ENCODE results near the gene ZNF622.

The ZNF622 gene

DNA sequence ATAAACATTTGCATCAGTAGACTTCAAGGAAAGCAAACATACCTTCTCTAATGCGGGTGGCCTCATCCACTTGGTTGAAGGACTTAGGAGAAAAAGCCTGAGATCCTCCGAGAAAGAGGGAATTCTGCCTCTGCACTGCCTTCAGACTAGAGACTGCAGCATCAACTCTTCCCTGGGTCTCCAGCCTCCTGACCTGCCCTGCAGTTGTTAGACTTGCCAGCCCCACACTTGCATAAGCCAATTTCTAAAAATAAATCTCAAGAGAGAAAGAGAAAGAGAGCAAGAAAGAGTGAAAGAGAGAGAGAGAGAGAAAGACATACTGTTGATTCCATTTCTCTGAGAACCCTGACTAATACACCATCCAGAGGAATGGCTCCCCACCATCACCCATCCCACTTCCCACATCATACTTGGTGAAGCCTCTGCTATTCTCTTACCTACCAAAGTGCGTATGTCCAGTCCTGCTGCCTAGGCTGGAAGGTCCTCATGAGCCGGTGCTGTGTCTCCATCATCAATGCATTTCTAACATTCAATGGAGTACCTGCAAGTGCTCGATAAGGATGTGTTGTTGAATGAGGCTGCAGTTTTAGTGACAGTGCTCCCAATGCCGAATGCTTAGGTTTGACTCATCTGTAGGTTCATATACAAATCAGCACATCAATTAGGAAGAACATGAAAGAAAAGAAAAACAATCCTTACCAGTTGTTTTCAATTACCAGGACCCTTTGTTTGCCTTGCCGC is 35.1 kb downstream of the ZNF622 start:
- no peak for DNase-seq (ENCODE audit: low read depth in 2 of 2)

DNA sequence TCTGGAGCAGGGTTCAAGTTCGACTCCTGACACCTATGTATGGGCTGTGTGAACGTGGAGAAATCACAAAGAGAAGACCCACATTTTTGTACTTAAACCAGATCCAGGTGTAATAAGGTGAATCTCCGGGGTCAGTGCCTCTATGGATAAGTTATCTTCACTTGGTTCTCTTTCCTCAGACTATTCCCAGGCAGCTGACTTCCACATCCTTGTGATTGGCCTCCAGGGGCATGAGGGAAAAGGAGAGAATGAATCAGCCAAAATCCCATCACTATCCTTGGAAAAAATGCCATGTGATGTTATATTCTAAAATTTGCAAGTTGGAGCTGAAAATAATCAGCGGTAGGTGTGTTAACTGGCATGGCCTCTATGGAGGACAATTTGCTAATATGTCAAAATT is 37.2 kb downstream of the ZNF622 start:
- no peak for DNase-seq (ENCODE audit: low read depth in 2 of 2)

DNA sequence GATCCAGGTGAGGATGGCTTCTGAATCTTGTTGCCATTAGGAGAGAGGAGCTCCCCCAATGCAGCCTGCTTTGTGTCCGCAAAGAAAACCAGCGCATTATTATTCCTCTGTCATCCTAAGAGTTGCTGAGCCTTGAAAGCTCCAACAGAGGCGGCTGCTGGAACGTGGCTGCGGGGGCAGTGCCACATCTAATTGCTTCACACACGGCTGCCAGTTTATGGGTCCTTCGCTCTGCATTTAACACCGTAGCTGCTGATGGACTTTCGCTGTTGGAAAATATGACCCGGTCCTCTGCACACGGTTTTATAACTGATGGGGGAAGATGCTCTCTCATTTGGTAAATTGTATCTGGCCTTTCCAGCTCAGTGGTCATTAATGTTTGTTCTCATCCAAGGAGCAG is 38.0 kb downstream of the ZNF622 start:
- no peak for DNase-seq (ENCODE audit: low read depth in 2 of 2)

DNA sequence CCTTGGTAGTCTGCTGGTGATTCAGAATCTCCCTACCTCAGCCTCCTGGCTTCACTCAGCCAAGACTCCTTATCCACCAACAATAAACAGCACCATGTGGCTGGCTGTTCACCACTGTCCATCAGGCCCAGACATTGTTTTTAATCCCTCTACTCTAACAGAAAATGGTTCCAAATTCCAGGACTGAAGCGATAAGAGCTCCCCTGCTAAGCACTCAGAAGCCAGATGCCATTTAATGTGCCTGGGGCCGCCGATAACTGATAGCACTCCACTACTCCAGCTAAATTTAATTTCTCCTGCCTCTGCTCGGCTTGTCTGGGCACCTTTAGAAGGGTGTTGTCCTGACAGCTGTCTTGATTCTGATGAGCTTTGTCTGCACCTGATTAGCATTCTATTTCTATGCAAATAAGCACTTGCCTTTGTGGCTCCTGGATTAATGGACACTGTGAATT is 47.1 kb downstream of the ZNF622 start:
- DNase-seq (ENCODE audit: low read depth in 2 of 2), result no peak

DNA sequence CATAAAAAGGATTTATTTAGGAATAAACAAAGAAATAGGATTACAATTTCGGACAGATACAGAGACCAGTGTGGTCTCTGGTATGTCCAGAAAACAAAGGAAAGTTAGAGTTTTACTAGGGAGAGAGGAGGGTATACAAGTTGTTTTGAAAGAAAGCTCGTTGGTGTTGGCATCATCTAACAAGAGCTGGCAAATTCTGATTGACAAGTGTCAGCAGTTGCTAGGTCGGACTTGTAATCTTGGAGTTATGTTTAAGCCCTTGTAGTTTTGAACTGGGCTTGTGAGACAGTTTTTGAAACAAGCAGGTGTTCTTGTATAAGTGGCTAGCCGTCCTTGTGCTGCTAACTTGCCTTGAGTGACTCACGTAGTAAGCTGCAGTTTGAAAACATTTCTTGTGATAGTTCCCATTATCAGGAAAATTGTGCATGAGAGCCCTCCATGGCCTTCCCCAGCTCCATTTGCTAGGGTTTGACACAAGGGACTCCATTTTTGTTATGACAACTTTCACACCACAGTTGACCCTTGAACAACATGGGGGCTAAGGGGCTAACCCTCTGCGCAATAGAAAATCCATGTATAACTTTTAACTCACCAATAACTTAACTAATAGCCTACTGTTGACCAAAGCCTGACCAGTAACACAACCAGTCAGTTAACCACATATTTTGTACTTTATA is 48.1 kb downstream of the ZNF622 start:
- DNase-seq (ENCODE audit: low read depth in 2 of 2), result no peak

DNA sequence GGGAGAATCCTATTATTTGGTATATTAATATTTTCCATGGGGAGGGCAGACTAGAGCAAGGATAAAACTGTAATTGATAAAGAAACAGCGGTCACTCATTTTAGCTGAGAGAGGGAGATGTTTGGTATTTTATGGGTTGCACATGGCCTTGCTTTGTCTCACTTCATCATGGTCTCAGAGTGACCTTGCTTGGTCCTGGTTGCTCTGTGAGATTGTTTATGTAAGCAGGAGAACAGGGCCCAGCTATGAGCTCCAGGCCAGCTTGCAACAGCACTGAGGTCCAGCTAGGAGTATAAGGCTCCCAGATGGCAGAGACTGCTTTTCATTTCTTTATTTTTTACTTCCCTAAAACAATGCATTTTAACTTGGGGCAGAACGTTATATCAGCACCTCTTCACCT is 50.7 kb downstream of the ZNF622 start:
- DNase-seq (ENCODE audit: low read depth in 2 of 2), result no peak

DNA sequence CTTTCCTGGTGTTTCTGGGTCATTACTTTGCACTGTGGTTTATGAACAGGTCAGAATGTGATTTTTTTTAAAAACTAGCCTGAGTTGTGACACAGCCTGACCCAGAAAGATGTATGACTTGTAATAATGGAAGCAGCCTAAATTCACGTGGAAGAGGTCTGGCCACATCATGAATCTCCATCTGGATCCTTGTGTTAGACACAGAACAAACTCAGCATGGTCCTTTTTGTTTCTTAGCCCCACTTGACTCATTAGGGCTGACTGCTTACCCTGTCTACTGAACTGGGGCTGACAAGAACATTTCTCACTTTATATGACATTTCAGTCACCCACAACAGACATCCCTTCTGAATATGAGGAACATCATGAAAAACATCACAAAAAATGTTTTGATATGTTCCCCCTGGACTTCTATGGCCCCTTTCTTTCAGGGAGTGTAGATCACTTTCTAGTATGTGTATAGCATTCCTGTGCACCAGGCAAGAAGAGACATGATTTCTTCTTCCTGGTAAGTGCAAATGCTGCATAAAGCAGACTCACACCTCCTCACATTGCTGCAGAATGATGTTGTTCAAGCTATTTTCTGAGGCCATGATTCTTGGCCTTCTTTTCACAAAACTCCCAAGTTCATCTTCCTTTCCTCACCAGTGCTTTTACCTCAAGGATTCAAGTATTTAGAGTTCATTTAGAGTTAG is 52.3 kb downstream of the ZNF622 start:
- DNase-seq (ENCODE audit: low read depth in 2 of 2), result no peak

DNA sequence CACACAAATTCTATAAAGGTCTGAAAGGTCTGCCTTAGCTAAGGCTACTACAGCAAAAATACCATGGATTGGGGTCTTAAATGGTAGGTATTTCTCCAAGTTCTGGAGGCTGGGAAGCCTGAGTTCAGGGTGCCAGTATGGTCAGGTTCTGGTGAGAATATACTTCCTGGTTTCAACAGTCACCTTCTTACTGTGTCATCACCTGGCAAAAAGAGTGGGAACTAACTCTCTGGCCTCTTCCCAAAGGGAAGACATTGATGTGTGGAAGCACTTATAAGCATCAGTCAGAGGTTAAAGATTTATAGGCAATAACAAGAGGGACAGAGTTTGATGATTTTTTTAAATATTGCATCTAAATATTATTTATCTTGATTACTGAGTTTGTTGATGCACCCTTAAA is 53.0 kb downstream of the ZNF622 start:
- no peak for DNase-seq (ENCODE audit: low read depth in 2 of 2)

DNA sequence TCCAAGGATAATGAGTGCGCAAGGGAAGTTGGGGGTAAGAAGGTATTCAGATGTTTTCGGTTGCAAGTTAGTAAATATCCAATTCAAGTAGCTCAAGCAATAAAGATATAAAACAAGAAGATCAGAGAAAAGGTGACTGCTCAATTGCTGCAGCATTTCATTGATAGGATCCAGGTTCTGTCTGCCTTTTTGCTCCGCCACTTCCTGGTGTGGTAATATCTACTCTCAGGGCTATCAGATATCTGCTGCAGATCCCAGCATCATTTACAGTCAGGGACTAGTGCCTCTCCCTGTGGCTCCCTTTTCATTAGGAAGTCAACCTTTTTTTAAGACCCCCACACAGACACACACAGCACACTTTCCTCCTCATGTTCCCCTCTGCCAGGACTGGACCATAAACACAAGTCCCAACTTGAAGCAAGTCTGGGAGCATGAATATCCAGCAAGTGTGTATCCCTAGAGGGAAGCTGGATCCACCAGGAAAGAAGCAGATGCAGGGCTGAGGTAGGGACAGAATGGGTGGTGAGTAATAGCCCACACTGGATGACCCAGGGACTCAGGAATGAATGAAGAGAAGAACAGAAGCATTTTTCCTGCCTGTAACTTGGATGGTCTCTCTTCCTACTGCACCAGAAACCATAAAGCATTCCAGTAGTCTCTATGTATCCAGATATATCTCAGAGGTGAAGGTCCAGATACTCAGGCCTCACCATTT is 53.7 kb downstream of the ZNF622 start:
- no peak for DNase-seq (ENCODE audit: low read depth in 2 of 2)

DNA sequence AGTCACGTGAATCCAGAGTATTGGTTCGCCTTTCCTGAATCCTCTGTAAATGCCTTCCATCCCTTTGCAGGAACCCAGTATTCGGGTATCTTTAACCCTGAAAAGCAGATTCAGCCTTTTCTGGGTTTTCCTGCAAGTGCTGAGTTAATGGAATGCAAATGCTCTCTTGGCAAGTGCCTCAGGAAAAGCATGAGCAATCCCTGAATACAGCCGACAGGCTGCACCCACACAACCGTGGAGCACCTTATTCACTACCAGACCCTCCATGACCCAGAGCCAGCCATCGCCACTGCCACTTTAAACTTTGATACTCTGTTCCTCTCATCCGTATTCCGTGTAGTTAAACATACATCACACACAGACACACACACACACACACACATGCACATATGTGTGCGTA is 54.4 kb downstream of the ZNF622 start:
- no peak for DNase-seq (ENCODE audit: low read depth in 2 of 2)

DNA sequence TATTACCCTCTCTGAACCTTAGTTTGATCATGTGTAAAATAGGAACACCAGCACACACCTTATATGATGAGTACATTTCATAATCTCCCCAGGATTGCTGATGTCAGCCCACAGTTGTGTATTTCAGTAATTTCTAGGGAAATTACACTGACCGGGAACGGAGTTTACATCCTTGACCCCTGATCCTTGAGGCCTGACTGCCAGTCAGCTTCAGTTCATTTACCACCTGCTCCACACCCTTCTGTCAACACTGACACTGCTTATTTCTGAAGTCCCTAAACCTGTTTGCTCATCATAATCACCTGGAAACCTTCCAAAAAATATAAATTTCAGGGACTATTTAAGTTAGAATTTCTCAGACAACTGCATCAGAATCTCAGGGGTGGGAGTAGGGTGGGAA is 55.3 kb downstream of the ZNF622 start:
- DNase-seq (ENCODE audit: low read depth in 2 of 2), result no peak

DNA sequence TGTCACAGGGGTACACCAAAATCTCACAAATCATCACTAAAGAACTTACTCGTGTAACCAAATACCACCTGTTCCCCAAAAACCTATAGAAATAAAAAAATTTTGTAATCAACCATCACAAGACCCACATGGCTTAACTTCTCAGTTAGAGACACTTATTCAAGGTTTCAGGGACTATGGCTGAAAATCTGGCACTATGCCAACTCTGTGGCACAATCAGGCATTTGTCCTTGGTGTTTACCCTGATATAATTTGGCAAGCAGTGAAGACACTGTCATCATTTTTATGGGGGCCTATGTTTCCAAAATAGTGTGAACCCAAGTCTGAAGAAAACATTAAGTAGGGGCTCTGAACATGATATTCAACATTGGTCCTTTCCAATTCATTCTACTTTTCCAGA is 59.0 kb downstream of the ZNF622 start:
- DNase-seq (ENCODE audit: low read depth in 2 of 2), result no peak

DNA sequence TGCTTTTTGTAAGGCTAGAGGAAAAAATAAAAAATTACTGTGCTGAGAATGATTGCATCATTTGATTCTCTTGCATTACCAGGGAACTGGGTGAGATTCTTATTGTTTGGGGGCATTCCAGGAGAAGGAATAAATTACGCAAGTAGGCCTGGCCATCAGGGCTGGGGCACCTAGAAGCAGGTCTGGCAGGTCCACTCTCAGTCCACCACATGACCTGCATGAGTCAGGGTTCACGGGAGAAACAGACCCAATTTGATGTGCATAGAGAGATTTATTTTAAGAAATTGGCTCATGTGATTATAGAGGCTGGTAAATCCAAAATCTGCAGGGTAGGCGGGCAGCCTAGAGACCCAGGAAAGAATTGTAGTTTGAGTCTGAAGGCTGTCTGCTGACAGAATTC is 59.6 kb downstream of the ZNF622 start:
- DNase-seq (ENCODE audit: low read depth in 2 of 2), result no peak
